HG02943 (cell line): ENCODE data around the gene C2CD2.

Experiments used
- ATAC-seq: cut with Tn5 transposase; IDR thresholded peaks from one replicate; pipeline ENCODE4 v1.9.1; 2021; ENCODE audit warnings: mild to moderate bottlenecking, low read depth, moderate library complexity; ENCODE audit not compliant: unreplicated experiment

C2CD2 gene

GRCh38 chr21:41975391-41976272, 21.8 kb upstream of the C2CD2 start:
- no peak for ATAC-seq

- no peak for ATAC-seq
These were observed 20.9 kb upstream of the C2CD2 start for GRCh38 chr21:41974752-41975053.

- ATAC-seq = no peak
These were observed 20.3 kb upstream of the C2CD2 start for GRCh38 chr21:41973861-41974751.

- ATAC-seq = no peak
These were observed 19.6 kb upstream of the C2CD2 start for GRCh38 chr21:41973427-41973831.

- no peak for ATAC-seq
These were observed 18.8 kb upstream of the C2CD2 start for GRCh38 chr21:41972511-41973205.

GRCh38 chr21:41971891-41972290, 18.1 kb upstream of the C2CD2 start:
- ATAC-seq = no peak

- no peak for ATAC-seq
These were observed 17.2 kb upstream of the C2CD2 start for GRCh38 chr21:41970751-41971653.

GRCh38 chr21:41970106-41970391, 16.2 kb upstream of the C2CD2 start:
- ATAC-seq = no peak

GRCh38 chr21:41967708-41968107, 13.9 kb upstream of the C2CD2 start:
- no peak for ATAC-seq

- ATAC-seq = no peak
These were observed 13.2 kb upstream of the C2CD2 start for GRCh38 chr21:41966872-41967621.

GRCh38 chr21:41966041-41966833, 12.4 kb upstream of the C2CD2 start:
- ATAC-seq = no peak

- no peak for ATAC-seq
These were observed 11.7 kb upstream of the C2CD2 start for GRCh38 chr21:41965461-41966013.

GRCh38 chr21:41965045-41965444, 11.2 kb upstream of the C2CD2 start:
- no peak for ATAC-seq

- ATAC-seq = no peak
These were observed 10.4 kb upstream of the C2CD2 start for GRCh38 chr21:41964171-41964570.

- no peak for ATAC-seq
These were observed 8.7 kb upstream of the C2CD2 start for GRCh38 chr21:41962425-41962966.

- no peak for ATAC-seq
These were observed 7.9 kb upstream of the C2CD2 start for GRCh38 chr21:41961753-41962152.

GRCh38 chr21:41961282-41961701, 7.5 kb upstream of the C2CD2 start:
- ATAC-seq = no peak

GRCh38 chr21:41960386-41960785, 6.6 kb upstream of the C2CD2 start:
- ATAC-seq = no peak
